NCI-H510A treated with DMSO at 0.1 percent for 48 hours (cell line): Measurements from ENCODE around the gene RBM19.
A peak's percentile ranks its signal among the peaks of the same experiment; 100 is the strongest.

Experiments
- DNase-seq: peaks from one replicate; lab custom pipeline; 2025; lab: John Stamatoyannopoulos, UW

Gene RBM19

GRCh38 chr12:113899561-113900471 is 66.3 kb downstream of the RBM19 start:
- peak; percentile 92 for DNase-seq

DNA sequence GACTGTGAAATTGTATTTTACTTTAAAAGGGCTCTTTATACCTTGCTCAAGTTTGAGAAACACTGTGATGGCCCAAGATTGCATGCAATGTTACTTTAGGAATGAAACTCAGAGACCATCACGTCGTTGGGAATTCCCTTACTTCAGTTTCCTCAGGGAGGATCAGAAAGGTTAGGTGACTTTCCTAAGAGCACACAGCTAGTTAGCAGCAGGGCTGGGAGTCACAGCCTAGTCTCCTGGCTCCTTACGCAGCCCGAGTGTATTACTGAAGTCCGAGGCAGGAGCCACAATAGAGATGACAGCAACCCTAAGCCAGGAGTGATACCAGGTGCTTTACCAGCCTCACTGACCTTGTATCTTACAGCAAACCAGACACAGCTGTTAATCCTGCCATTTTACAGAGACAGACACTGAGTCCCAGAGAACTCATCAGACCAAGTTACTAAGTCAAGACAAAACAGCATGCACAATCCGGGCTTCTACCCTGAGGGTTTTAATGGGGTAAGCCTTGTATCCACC is 67.0 kb downstream of the RBM19 start:
- DNase-seq, result no peak

DNA sequence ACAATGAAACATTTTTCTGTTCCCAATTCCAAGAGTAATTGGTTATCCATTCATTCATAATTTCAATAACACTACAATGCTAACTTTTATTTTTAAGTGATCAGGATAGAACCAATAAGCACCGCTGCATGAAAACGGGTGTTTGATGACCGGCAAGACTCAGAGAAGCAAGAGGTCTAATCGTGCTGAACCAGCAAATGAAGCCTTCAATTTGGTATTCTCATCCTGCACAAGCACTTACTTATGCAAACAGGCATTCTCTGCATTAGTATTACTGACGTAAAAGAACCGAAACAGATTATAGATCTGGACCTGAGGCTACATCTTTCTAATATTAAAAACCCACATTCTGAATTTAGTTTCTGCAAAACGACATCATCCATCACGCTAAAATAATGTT is 67.7 kb downstream of the RBM19 start:
- peak; percentile 63 for DNase-seq

DNA sequence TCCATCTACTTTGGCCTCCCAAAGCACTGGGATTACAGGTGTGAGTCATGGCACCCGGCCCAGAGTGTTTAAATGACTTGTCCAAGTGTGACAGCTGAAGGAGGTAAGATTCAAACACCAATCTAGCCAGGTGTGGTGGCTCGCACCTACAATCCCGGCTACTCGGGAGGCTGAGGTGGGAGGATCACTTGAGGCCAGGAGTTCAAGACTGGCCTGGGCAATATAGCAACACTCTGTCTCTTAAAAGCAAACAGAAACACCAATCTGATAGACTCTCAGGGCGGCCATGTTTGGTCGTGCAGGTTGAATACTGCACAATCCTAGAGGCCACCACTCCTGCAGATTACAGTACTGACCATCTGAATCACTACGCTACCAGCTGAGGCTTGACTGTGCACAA is 68.7 kb downstream of the RBM19 start:
- DNase-seq, result no peak

DNA sequence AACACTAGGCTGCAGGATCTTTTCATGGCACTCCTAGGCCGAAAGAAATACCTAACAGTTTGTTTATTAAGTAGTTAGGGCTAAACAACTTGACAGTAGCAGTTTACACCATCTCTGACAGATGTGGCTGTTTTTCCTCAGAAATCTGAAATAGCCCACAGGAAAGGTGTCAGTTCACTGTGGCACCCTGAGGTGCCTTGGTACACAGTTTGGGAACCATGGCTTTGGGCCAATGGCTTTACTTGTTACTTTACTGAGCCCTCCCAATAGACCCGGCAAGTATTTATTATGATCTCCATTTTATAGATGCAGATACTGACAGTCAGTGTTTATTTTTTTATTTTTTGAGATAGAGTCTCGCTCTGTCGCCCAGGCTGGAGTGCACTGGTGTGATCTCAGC is 69.3 kb downstream of the RBM19 start:
- DNase-seq, result no peak

- DNase-seq, result no peak
Observed at GRCh38 chr12:113896194-113896593, 69.9 kb downstream of the RBM19 start.

GRCh38 chr12:113895176-113895575 is 70.9 kb downstream of the RBM19 start:
- DNase-seq, result no peak

GRCh38 chr12:113894697-113895096 is 71.4 kb downstream of the RBM19 start:
- no peak for DNase-seq

DNA sequence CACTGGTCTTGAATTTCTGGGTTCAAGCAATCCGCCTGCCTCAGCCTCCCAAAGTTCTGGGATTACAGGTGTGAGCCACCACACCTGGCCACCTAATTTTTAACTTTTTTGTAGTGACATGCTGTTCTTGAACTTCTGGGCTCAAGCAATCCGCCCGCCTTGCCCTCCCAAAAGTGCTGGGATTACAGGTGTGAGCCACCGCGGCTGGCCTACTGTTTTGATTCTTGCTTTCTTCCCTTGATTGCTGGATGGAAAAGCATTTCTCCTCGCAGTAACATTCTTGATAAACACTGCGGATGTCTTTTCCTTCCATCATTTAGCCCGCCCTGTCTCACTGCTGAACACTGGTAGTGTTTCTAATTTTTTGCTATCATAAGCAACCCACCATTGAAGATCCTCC is 72.9 kb downstream of the RBM19 start:
- no peak for DNase-seq

DNA sequence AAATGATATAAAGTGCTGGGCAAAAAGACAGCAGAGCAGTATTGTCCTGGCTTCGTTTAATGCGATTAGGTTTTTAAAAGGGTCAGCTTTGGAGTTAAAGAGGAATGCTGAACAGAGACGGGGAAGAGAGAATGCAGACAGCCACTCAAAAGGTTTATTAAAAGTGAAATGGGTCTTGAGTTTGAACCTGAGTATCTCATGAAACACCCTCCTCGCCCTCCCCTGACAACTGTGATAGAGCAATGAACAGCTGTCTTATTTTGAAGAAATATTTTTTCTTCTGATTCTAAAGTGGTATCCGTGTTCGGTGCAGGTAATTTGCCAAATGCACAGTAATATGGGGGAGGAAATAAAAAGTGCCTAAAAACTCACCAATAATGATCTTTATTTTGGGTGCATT is 73.6 kb downstream of the RBM19 start:
- DNase-seq, result no peak

- peak; percentile 69 for DNase-seq
Observed at GRCh38 chr12:113891739-113892520, 74.2 kb downstream of the RBM19 start.

DNA sequence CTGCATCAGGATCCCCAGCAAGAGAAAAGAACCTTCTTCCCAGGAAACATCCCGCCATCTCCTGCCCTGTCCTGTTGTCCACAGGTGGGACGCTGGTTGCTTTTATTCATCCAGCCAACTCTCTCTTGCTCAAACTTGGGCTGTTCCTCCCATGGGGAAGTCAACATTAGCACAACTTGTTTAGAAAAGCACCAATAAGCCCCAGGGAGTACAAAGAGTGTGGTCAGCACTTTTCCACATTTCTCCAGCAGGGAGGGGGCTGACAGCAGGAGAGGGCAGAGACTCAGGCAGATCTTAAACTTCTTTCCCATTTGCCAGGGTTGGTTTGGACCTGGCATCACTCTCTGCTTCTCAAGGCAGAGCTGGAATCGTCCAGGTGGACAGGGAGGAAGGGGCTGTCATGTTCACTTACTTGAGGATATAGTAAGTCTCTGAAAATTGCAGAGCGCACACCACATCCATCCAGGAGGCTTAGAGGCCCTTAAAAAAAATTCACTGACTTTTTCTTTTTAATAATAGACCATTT is 74.9 kb downstream of the RBM19 start:
- DNase-seq, result no peak

DNA sequence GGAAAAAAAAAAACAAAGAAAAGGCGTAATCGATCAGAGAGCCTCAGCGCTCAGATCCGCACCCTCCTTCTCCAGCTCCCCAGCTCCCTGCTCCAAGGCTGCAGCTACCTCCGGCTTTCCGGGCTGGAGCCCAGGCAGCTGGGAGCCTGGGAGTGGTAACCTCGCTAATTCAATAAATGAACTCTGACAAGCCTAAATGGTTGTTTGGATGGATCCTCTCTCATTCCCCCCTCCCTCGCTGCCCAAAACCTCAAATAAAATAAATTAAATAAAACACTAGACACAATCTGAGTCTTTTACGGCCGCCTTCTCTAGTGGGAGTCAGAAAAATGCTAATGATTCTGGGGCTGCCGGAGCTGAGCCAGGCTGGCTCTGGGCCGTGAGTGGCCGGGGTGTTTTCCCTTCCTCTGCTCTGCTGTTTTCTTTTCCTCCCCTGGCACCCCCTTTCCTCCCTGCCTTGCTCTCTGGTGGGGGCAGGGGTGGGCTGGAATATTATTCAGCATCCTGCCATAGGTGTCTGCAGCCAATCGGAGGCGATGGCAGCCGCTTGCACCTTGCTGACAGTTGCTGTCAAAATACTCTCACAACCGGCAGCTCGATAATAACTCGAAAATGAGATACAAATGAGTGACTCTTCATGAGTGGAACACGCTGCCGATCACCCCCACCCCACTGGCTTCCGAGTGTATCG is 76.1 kb downstream of the RBM19 start:
- no peak for DNase-seq

DNA sequence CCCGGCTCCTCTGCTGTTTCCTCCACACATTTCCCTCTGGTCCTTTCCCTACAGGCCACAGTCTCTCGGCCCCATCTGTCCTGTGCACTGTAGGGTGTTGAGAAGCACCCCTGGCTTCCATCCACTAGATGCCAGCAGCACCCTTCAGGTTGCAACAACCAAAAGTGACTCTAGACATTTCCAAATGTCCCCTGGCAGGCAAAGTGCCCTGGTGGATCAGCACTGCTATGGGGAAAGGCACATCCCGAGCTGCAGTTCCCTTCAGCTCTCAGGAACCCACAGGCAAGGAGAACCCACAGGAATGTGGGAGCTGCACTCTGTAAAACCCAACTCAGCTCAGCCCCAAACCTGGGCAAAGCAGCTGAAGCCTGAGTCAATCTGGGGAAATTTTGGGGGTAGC is 77.0 kb downstream of the RBM19 start:
- no peak for DNase-seq

- DNase-seq, result no peak
Observed at GRCh38 chr12:113888435-113888834, 77.7 kb downstream of the RBM19 start.

DNA sequence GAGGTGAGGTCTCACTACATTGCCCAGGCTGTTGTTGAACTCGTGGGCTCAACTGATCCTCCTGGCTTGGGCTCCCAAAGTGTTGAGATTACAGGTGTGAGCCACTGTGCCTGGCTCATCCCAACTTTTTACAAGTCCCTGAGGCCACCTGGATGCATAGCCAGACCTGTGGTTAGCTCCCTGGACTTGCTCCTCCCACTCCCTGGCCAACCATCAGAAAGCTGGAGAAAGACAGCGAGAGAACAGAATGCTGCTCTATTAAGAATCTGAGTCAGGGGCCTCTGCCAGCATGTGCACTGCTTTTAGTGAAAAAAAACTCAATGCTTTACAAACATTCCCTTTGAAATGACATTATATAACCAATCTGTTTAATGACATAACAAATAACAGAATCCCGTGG is 78.2 kb downstream of the RBM19 start:
- DNase-seq, result no peak

GRCh38 chr12:113886721-113887120 is 79.4 kb downstream of the RBM19 start:
- DNase-seq, result no peak

DNA sequence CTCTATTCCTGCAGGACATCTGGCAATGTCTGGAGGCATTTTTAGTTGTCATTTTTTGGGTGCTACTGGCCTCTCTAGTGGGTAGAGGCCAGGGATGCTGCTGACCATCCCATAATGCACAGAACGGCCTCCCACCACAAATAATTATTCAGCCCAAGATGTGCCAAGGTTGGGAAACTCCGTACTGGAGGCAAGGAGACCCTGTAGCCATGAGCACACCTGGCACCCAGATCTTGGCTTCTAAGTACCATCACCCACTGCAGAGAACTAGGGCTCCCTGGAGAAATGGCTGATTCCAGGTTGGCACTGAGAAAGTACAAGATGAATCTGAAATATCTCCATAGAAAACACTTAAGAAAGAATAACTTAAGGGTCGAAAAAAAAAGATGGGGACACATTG is 81.7 kb downstream of the RBM19 start:
- no peak for DNase-seq

- DNase-seq, result no peak
Observed at GRCh38 chr12:113882690-113883089, 83.4 kb downstream of the RBM19 start.

GRCh38 chr12:113880988-113881962 is 84.8 kb downstream of the RBM19 start:
- peak; percentile 40 for DNase-seq

GRCh38 chr12:113880326-113880725 is 85.8 kb downstream of the RBM19 start:
- DNase-seq, result peak; percentile 85
